GM21723 (cell line): ENCODE data around the gene HARBI1.
A peak's percentile ranks its signal among the peaks of the same experiment; 100 is the strongest.

Source experiments
- ATAC-seq: cut with Tn5 transposase; IDR thresholded peaks from one replicate; pipeline ENCODE4 v1.9.1; 2021; ENCODE audit warnings: mild to moderate bottlenecking, moderate library complexity; ENCODE audit not compliant: unreplicated experiment

Gene HARBI1

DNA sequence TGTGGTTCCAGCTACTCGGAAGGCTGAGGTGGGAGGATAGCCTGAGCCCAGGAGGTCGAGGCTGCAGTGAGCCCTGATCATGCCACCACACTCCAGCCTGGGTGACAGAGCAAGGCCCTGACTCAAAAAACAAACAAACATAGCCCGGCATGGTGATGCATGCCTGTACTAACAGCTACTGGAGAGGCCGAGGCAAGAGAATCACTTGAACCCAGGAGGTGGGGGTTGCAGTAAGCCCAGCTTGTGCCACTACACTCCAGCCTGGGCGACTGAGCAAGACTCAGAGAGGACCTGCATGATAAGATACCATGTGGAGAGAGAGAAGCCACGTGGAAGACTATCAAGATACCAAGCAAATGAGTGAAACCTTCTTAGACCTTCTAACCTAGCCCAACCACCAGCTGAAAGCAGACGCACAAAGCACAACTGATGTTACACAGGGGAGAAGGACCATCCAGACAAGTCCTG is 59.3 kb downstream of the HARBI1 start:
- no peak for ATAC-seq

- ATAC-seq: peak; percentile 53
Measured at GRCh38 chr11:46555267-46556054, 61.6 kb downstream of the HARBI1 start.

DNA sequence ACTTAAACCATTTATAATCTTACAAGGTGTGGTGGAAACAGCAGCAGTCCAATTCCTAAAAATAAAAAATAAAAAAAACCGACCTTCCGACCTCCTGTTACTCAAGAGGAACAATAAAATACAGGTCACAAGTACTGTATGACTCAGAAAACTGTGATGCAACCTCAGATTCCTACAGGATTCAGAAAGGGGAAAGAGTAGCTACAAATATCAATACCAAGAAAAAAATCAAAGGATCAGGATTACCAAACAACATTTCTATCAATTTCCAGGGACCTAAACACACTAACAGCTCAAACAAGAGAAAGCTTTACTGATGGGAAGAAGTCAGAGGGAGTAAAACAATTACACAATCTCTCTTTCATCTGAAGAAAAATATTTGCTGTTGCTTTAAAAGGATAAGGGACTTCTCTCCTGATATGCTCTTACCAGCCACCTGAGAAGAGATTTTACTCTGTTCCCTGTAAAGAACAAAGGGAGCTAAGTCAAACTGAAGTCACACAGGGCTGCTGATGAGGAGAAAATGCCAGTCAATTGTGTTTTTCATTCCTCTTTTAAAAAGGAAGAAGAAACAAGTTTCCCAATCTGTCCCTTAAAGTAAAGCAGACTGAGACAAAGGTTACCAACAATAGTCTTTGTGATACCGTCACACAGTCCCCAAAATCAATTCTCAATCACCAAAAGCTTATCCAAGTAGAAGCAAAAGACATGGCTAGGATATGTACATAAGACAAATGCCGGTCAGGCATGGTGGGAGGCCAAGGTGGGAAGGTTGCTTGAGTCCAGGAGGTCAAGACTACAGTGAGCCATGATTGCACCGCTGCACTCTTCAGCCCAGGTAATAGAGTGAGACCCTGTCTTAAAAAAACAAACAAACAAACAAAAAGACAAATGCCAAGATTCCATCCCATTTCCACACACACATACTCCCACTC is 62.5 kb downstream of the HARBI1 start:
- ATAC-seq: no peak

DNA sequence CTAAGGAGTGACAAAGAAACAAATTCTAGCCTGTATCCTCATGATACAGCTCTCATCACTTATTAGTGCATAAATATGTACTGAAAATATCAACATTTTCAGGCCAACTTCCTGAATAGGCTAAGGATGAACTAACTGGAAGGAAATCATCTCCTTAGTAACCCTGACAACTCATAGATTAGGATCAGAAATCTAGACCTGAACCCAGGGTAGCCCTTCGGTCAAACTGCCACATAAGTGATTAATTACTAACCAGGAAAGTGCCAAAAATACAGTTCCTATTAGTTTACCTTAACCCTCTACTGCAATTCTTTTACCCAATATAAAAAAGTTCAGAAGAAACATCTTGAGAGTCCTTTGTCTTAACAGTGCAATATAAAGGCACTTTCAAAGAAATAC is 63.2 kb downstream of the HARBI1 start:
- no peak for ATAC-seq
